Activated CD4-positive, alpha-beta T cell treated with anti-CD3 and anti-CD28 coated beads, Interleukin-2, amount 50 U/mL, for 48 hours (primary cell): ENCODE data around the gene CYYR1.

ENCODE experiments used
- DNase-seq, 2 experiments: peaks; one replicate each; pipeline ENCODE4 v3.0.0-alpha.2; 2020

Gene CYYR1

DNA sequence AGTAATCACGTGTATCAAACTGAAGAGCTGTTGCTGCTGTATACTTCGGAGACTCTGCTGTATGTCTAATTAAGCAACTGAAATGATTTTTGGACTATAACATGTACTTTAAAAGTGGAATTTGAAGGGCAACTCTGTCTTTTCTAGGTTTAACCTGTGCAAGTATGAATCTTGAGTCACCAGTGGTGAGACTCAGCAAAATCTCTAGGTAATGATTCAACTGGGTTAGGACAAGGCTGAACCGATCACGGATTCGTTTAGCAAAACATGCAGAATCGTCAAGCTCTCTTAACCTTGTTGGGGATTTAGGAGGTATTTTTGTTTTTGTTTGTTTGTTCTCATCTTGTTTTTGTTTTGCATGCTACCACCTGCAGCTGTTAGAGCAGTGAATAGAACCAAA lies 149.6 kb downstream of the CYYR1 start:
- no peak for DNase-seq

DNA sequence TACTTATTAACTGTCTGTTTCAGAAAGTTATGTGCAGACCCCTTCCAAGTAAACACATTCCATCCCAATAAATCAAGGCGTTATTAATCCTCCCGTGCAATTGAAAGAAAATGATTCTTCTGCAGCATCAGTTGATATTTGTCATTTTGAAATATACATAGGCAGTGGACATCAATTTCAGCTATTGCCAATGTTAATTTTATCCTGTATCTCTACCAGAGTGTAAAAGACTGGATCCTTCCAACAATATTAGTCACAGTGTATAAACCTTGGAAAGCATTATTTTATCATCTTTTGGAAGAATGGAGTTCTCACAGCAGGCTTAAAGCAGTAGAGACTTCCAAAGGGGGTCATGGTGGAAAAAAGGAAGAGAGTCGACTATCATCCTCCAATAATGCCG lies 150.4 kb downstream of the CYYR1 start:
- DNase-seq = no peak

DNA sequence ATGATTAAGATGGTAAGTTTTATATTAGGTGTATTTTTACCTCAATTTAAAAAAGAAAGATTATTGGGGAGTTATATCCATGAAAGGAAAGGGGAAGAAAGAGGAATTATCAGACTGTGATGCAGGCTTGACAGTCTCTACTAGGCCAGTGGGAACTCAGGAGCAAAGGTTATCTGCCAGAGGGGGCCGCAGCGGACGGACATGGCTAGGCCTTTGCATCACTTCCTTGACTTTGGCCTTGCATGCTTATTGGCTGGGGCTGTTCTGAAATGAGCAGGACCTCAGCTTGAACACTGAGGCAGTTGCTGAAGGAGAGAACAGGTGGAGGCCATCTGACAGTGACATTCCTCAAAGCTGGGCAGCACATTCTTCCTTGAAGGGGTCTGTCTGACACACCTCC lies 150.9 kb downstream of the CYYR1 start:
- DNase-seq = no peak

DNA sequence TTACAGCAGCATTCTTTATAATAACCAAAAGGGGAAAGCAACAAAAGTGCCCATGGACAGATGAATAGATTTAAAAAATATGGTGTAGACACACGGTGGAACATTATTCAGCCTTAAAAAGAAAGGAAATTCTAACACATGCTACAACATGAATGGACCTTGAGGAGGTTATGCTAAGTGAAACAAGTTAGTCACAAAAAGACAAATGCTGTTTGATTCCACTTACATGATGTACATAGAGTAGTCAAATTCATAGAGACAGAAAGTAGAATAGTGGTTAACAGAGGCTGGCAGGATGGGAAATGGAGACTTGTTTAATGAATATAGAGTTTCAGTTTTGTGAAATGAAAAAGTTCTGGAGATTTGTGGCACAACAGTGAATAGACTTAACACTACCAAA lies 151.4 kb downstream of the CYYR1 start:
- no peak for DNase-seq
